ENCODE results near the gene PPM1M.

The PPM1M gene

DNA sequence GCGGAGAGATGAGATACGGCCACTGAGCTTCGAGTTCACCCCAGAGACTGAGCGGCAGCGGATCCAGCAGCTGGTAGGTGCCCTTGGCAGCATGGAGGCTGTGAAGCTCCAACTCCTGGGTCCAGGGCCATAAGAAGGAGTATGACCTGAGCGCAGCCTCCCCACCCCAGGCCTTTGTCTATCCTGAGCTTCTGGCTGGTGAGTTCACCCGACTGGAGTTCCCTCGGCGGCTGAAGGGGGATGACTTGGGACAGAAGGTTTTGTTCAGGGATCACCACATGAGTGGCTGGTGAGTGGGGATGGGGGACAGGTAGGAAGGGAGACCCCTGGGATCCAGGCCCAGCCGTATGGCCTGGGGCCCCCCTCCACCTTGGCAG, 2.6 kb downstream of the PPM1M start:
- no peak for TF ChIP-seq CTCF (IDR thresholded peaks at IDR 0.05)

GRCh38 chr3:52248816-52249547, 3.4 kb downstream of the PPM1M start:
- no peak for TF ChIP-seq CTCF (IDR thresholded peaks at IDR 0.05)

DNA sequence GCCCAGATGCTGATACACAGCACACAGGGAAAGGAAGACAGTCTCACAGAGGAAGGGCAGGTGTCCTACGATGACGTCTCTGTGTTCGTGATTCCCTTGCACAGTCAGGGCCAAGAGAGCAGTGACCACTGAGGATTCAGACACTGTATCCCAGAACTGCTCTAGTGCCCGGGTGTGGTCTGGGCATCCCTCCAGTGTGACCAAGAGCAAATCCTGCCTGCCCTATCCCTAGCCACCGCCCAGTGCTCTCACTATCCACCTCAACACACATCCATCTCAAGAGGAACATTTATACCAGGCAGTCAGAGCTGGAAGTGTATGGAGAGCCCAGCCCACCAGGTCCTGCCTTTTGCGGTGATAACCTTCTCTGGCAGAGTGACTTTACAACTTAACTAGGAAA, 4.1 kb downstream of the PPM1M start:
- TF ChIP-seq CTCF (IDR thresholded peaks at IDR 0.05): no peak

GRCh38 chr3:52250122-52250521, 4.6 kb downstream of the PPM1M start:
- TF ChIP-seq CTCF (IDR thresholded peaks at IDR 0.05): no peak

DNA sequence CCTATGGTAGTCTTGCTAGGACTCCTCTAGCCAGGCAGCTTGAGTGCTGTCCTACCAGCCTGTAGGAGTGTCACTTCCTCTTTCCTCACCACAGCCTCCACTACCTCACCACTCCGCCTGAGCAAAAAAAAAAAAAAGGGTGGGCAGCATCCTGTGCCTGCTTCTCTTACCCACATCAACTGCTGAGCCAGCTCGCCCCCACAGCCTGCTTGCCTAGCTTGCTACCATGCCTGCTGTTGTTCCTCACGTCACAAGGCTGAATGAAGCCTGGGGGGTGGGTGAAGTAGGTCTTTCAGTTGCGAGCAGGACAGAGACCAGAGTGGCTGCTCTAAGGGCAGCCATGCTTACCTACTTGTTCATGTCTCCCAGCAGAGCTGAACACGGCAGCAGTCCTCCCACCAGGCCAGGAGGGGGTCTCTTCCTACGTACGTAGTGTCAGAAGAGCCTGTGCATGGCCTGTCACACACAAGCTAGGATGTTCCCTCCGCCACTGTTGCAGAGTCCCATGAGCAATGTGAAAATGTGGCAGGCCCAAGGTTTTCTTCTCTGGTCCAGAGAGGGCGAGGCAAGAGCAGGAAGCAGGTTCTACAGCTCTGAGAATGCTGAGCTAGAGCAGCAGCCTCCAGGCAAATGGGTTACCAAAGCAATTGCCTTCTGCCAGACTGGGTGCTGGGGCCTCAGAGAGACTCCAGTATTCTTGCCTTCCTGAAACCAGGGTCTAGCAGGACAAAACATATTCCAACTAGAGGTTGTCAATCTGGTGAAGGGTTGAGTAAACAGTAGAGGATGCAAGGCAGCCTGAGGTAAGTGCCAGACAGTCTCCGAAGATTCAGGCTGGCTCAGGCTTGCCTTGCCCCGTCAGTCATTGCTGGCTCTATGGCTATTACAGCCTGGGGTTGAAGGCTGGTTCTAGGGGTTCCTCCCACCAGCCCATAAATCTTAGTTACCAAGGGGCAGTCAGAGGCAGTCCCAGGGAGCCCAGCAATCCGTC, 8.1 kb downstream of the PPM1M start:
- no peak for TF ChIP-seq CTCF (IDR thresholded peaks at IDR 0.05)

DNA sequence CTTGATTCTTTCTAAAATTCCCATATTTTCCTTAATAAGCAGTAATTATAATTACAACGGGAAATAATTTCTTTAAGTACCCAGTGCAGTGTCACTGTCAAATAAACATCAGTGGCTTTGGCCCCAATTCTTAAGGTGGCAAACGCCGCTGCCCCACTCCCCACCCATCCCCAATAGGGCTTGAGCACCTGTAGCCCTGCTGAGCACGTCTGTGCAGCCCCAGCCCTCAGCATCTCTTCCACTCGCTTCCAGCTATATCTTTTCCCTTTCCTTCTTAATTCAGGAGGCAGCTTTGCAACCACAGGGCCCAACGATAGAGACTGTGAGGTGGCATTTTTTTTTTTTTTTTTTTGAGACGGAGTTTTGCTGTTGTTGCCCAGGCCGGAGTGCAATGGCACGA, 9.0 kb downstream of the PPM1M start:
- no peak for TF ChIP-seq CTCF (IDR thresholded peaks at IDR 0.05)

DNA sequence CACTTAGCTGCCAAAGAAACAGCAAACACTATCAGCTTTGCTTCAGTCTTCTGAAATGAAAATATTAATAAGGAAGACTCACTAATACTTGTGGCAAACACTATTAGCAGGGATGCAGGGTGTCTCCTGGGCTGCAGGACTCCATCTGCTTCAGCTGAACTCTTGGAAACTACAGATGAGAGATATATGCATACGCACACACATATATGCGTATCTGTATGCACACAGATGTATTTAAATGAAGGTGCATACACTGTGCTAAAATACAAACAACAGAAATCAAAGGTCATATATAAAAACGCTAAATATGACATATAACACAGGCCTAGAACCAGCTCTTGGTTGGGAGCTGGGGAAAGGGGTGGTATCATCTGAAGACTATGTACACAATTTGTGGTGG, 10.6 kb downstream of the PPM1M start:
- TF ChIP-seq CTCF (IDR thresholded peaks at IDR 0.05): no peak
